Neutrophil (primary cell): ENCODE measurements around the gene NTMT2.

Experiments
- H3K27ac ChIP-seq: fragments of 200-600 bp; sonication (generic); 2 replicates; pipeline ENCODE4 v1.5.1; 2016; ENCODE audit warnings: mild to moderate bottlenecking, moderate library complexity
- H3K27me3 ChIP-seq: fragments of 200-600 bp; sonication (generic); 2 replicates; pipeline ENCODE4 v1.6.0; 2016; ENCODE audit warnings: mild to moderate bottlenecking
- H3K36me3 ChIP-seq: fragments of 200-600 bp; sonication (generic); 2 replicates; pipeline ENCODE4 v1.5.1; 2017
- H3K4me1 ChIP-seq, 2 experiments: fragments of 200-600 bp in 1 of 2; sonication (generic) in 1 of 2; 1 replicate in 1 of 2; 2 replicates in 1 of 2; pipeline versions ENCODE4 v1.5.1 to v1.6.1; 2013 to 2016; ENCODE audit warnings: low read depth in 1 of 2, low read length in 1 of 2, mild to moderate bottlenecking in 1 of 2, moderate library complexity in 1 of 2; ENCODE audit not compliant: control insufficient read depth in 1 of 2, insufficient read depth in 1 of 2
- H3K4me3 ChIP-seq, 2 experiments: fragments of 200-600 bp in 1 of 2; sonication (generic) in 1 of 2; 1 replicate in 1 of 2; 2 replicates in 1 of 2; pipeline ENCODE4 v1.5.1; 2013 to 2016; ENCODE audit warnings: low read depth in 1 of 2, low read length in 1 of 2, mild to moderate bottlenecking in 1 of 2, moderate library complexity in 1 of 2
- H3K9me3 ChIP-seq: fragments of 200-600 bp; sonication (generic); 2 replicates; pipeline ENCODE4 v1.5.1; 2016
- TF ChIP-seq, protein P1 (sequence below): fragments of 200-600 bp; sonication (generic); IDR thresholded peaks from 2 replicates; pipeline ENCODE4 v1.5.1; 2016; ENCODE audit warnings: antibody characterized with exemption

Gene NTMT2

DNA sequence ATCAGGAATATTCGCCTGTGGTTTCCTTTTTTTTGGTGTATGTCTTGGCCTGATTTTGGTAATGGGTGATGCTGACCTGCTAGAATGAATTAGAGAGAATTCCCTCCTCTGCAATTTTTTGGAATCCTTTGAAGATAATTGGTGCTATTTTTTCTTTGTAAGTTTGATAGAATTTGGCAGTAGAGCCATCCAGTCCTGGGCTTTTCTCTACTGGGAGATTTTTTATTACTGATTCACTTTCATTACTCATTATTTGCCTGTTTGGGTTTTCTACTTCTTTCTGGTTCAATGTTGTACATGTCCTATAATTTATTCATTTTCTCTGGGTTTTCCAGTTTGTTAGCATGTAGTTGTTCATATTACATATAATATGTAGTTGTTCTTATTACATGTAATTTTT lies 48.7 kb downstream of the NTMT2 start:
- Histone ChIP-seq H3K9me3 (no peaks in the 10 kb centered on the region), H3K27me3 (no peaks in the 10 kb centered on the region), H3K4me1 (no peaks in the 10 kb centered on the region), H3K27ac (no peak overlapping the region), H3K4me3 (no peak overlapping the region), H3K36me3 (no peaks in the 10 kb centered on the region)
- TF ChIP-seq, protein P1, sequence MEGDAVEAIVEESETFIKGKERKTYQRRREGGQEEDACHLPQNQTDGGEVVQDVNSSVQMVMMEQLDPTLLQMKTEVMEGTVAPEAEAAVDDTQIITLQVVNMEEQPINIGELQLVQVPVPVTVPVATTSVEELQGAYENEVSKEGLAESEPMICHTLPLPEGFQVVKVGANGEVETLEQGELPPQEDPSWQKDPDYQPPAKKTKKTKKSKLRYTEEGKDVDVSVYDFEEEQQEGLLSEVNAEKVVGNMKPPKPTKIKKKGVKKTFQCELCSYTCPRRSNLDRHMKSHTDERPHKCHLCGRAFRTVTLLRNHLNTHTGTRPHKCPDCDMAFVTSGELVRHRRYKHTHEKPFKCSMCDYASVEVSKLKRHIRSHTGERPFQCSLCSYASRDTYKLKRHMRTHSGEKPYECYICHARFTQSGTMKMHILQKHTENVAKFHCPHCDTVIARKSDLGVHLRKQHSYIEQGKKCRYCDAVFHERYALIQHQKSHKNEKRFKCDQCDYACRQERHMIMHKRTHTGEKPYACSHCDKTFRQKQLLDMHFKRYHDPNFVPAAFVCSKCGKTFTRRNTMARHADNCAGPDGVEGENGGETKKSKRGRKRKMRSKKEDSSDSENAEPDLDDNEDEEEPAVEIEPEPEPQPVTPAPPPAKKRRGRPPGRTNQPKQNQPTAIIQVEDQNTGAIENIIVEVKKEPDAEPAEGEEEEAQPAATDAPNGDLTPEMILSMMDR, result no peak

DNA sequence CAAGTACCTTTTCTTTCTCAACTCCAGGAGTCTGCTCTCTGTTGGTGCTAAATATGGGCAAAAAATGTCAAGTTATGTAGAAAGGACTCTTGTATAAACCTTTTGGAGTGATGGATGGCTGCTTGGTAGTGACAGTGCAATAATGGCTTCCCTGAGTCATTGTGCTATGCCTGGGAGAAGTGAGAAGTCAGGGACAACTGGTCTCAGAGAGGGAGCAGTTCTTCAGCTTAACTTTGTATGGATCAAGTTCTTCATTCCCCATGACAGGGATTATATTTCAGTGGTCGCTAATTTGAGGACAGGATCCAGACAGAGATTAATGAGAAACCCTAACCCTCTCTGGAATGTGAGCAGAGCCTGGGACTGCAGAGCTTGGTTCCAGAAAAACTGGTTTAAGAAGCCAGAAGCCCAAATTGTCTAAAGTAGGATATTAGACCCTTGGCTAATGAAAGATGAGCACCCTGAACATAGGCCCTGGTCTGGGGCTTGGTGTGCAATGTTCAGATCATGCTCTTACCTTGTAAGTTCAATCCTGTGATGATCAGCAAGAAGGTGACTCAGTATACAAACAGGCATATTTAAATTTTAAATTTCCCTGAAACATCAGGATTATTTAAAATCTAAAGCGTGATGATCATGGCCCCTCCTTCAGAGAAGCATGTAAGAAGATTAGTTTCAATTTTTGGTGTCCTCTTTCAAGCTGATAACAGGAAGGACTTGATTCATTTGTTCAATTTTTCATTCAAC lies 50.9 kb downstream of the NTMT2 start:
- Histone ChIP-seq H3K4me1 (no peaks in the 10 kb centered on the region), H3K27ac (no peak overlapping the region), H3K27me3 (no peaks in the 10 kb centered on the region), H3K9me3 (no peaks in the 10 kb centered on the region), H3K36me3 (no peaks in the 10 kb centered on the region), H3K4me3 (no peak overlapping the region)
- TF ChIP-seq, protein P1, result no peak

DNA sequence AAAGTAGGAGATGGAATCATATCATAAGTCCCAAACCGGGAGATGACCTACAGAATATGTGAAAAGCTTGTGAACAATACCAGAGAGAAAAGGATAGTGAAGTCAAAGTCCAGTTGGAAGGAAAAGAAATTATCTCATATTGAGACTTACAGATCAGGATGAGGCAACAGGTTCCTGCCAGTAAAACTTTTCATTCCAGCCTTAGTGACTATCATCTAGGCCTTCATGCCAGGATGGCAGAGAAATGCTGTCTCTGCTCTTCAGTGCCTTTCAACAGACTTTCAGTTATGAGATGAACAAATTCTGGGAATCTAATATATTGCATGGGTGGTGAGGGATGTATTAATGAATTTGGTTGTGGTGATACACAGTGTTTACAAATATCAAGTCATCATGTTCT lies 52.3 kb downstream of the NTMT2 start:
- H3K9me3 ChIP-seq, result no peaks in the 10 kb centered on the region
- H3K27ac ChIP-seq, result no peak overlapping the region
- no peaks in the 10 kb centered on the region for H3K4me1 ChIP-seq
- TF ChIP-seq, protein P1, result no peak
- no peaks in the 10 kb centered on the region for H3K36me3 ChIP-seq
- no peak overlapping the region for H3K4me3 ChIP-seq
- no peaks in the 10 kb centered on the region for H3K27me3 ChIP-seq

DNA sequence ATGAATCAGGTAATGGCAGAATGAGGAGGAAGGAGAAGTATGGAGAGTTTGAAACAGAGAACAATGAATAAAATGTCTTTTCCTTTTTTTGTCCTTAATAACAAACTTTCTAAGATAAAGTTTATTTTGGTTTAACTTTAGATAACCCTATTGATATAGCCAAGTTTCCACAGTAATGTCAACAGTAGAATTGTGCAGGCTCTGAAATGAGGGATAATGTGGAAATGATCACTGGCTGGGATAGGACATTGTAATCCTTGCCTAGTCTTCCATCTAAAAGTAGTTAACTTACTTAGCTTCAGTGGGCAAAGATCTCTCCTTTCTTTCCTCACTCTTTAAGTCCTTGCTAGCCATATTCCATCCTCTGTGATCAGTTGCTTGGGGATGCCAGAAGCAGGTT lies 52.8 kb downstream of the NTMT2 start:
- Histone ChIP-seq H3K9me3 (no peaks in the 10 kb centered on the region), H3K36me3 (no peaks in the 10 kb centered on the region), H3K27ac (no peak overlapping the region), H3K4me1 (no peaks in the 10 kb centered on the region), H3K4me3 (no peak overlapping the region), H3K27me3 (no peaks in the 10 kb centered on the region)
- TF ChIP-seq, protein P1, result no peak

DNA sequence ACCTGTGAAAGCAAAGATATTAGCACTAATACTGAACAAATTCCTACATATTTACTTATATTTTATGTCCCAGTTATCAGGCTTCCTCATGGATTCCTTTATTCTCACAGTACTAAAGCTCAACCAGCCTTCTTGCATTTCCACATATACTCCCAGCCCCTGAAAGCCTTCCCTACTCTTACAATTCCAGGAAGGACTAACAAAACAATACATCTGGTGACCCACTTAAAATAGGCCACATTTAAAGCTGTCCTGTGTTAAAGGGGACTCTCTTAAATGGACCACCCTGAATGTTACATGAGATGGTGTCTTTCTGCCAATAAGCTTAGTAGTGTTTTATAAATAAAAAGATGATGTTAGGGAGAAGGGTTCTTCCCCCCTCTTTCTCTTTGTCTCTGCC lies 54.4 kb downstream of the NTMT2 start:
- no peaks in the 10 kb centered on the region for H3K9me3 ChIP-seq
- H3K36me3 ChIP-seq, result no peaks in the 10 kb centered on the region
- H3K4me3 ChIP-seq, result no peak overlapping the region
- H3K27ac ChIP-seq, result no peak overlapping the region
- H3K4me1 ChIP-seq, result no peaks in the 10 kb centered on the region
- TF ChIP-seq, protein P1, result no peak
- H3K27me3 ChIP-seq, result no peaks in the 10 kb centered on the region
